ENCODE data around the gene MOV10. TPM values are rescaled to one million over a fixed set of nuclear protein-coding genes. Genes with fewer than 3 reads are reported as not detected.

MOV10 gene
- total and polyA plus RNA-seq, 9 of the 15 experiments (the other 6 are each of a cell fraction or from before 2014, with no cell fraction given): 16.7 to 105 (median 49.5) TPM

GRCh38 chr1:112704934-112705627, 30.6 kb downstream of the MOV10 start (continued):
- TF ChIP-seq, protein P1, sequence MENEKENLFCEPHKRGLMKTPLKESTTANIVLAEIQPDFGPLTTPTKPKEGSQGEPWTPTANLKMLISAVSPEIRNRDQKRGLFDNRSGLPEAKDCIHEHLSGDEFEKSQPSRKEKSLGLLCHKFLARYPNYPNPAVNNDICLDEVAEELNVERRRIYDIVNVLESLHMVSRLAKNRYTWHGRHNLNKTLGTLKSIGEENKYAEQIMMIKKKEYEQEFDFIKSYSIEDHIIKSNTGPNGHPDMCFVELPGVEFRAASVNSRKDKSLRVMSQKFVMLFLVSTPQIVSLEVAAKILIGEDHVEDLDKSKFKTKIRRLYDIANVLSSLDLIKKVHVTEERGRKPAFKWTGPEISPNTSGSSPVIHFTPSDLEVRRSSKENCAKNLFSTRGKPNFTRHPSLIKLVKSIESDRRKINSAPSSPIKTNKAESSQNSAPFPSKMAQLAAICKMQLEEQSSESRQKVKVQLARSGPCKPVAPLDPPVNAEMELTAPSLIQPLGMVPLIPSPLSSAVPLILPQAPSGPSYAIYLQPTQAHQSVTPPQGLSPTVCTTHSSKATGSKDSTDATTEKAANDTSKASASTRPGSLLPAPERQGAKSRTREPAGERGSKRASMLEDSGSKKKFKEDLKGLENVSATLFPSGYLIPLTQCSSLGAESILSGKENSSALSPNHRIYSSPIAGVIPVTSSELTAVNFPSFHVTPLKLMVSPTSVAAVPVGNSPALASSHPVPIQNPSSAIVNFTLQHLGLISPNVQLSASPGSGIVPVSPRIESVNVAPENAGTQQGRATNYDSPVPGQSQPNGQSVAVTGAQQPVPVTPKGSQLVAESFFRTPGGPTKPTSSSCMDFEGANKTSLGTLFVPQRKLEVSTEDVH (IDR thresholded peaks at IDR 0.05; ENCODE audit: low read depth, partially characterized antibody): no peak
- 0 out of 2 replicates have a peak, but pooled peaks have one; percentile 23 for TF ChIP-seq TRIM28 (IDR thresholded peaks at IDR 0.05)
- TF ChIP-seq, protein P2, sequence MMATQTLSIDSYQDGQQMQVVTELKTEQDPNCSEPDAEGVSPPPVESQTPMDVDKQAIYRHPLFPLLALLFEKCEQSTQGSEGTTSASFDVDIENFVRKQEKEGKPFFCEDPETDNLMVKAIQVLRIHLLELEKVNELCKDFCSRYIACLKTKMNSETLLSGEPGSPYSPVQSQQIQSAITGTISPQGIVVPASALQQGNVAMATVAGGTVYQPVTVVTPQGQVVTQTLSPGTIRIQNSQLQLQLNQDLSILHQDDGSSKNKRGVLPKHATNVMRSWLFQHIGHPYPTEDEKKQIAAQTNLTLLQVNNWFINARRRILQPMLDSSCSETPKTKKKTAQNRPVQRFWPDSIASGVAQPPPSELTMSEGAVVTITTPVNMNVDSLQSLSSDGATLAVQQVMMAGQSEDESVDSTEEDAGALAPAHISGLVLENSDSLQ (IDR thresholded peaks at IDR 0.05): peak; percentile 85
- TF ChIP-seq CTBP1 (IDR thresholded peaks at IDR 0.05; ENCODE audit: borderline replicate concordance): peak; percentile 97
- TF ChIP-seq ZNF184 (CRISPR knock-in tag; IDR thresholded peaks at IDR 0.05): no peak
- TF ChIP-seq TFE3 (CRISPR knock-in tag; IDR thresholded peaks at IDR 0.05): no peak
- peak; percentile 75; the same call in 1 of the 2 replicates for TF ChIP-seq LEF1 (IDR thresholded peaks at IDR 0.05)
- no peak for TF ChIP-seq CAMTA2 (CRISPR knock-in tag; conservative IDR thresholded peaks at IDR 0.05)
- peak; percentile 94 for TF ChIP-seq SUPT5H (IDR thresholded peaks at IDR 0.05)
- no peak for TF ChIP-seq CEBPB (tag; IDR thresholded peaks at IDR 0.05)
- no peak for TF ChIP-seq KAT2B (IDR thresholded peaks at IDR 0.05; ENCODE audit: low read depth, low read length)
- TF ChIP-seq ETV1 (tag; conservative IDR thresholded peaks at IDR 0.05; ENCODE audit: low read depth): peak; percentile 61
- no peak for TF ChIP-seq NR1H2 (CRISPR knock-in tag; IDR thresholded peaks at IDR 0.05)
- no peak for TF ChIP-seq E2F5 (CRISPR knock-in tag; IDR thresholded peaks at IDR 0.05)
- TF ChIP-seq ZBTB1 (CRISPR knock-in tag; IDR thresholded peaks at IDR 0.05; ENCODE audit: borderline replicate concordance, low read depth): peak; percentile 34; the same call in 1 of the 2 replicates
- TF ChIP-seq POLR2G (IDR thresholded peaks at IDR 0.05; ENCODE audit: low read depth, low read length): peak; percentile 72
- TF ChIP-seq ZNF584 (CRISPR knock-in tag; IDR thresholded peaks at IDR 0.05; ENCODE audit: low read depth): peak; percentile 62; the same call in 1 of the 2 replicates
- no peak for TF ChIP-seq CBX5 (IDR thresholded peaks at IDR 0.05; ENCODE audit: borderline replicate concordance, low read depth)
- no peak for TF ChIP-seq GABPB2 (CRISPR knock-in tag; conservative IDR thresholded peaks at IDR 0.05)
- no peak for TF ChIP-seq RHOXF2B (CRISPR knock-in tag; conservative IDR thresholded peaks at IDR 0.05)
- TF ChIP-seq GTF2A2 (tag; IDR thresholded peaks at IDR 0.05): no peak
- TF ChIP-seq, protein P3, sequence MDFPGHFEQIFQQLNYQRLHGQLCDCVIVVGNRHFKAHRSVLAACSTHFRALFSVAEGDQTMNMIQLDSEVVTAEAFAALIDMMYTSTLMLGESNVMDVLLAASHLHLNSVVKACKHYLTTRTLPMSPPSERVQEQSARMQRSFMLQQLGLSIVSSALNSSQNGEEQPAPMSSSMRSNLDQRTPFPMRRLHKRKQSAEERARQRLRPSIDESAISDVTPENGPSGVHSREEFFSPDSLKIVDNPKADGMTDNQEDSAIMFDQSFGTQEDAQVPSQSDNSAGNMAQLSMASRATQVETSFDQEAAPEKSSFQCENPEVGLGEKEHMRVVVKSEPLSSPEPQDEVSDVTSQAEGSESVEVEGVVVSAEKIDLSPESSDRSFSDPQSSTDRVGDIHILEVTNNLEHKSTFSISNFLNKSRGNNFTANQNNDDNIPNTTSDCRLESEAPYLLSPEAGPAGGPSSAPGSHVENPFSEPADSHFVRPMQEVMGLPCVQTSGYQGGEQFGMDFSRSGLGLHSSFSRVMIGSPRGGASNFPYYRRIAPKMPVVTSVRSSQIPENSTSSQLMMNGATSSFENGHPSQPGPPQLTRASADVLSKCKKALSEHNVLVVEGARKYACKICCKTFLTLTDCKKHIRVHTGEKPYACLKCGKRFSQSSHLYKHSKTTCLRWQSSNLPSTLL (IDR thresholded peaks at IDR 0.05): no peak
